Tibial artery (tissue), 4 donors: ENCODE measurements around the gene ENPP3.

ENCODE experiments used
- DNase-seq, 2 donors: peaks; one replicate each; pipeline ENCODE4 v3.0.0-alpha.2; 2019
- H3K27ac ChIP-seq, 2 donors: fragments of 200-600 bp; sonication (generic) in 1 of 2; 1 replicate in 1 of 2; 2 replicates in 1 of 2; pipeline ENCODE4 v1.5.1; 2018 to 2019; ENCODE audit warnings: mild to moderate bottlenecking in 1 of 2
- H3K27me3 ChIP-seq, 2 donors: fragments of 200-600 bp; sonication (generic) in 1 of 2; one replicate each; pipeline versions ENCODE4 v1.5.1 to v1.6.0; 2016 to 2019
- H3K36me3 ChIP-seq, 3 donors: fragments of 200-600 bp; sonication (generic) in 2 of 3; one replicate each; pipeline ENCODE4 v1.5.1; 2016 to 2019; ENCODE audit warnings: mild to moderate bottlenecking in 2 of 3
- H3K4me1 ChIP-seq, 4 donors: fragments of 200-600 bp; sonication (generic) in 2 of 4; 1 replicate in 3 of 4; 2 replicates in 1 of 4; pipeline ENCODE4 v1.5.1; 2016 to 2019
- H3K4me3 ChIP-seq, 2 donors: fragments of 200-600 bp; sonication (generic) in 1 of 2; 1 replicate in 1 of 2; 2 replicates in 1 of 2; pipeline ENCODE4 v1.5.1; 2018 to 2019; ENCODE audit warnings: mild to moderate bottlenecking in 2 of 2
- H3K9me3 ChIP-seq, 3 donors: fragments of 200-600 bp; sonication (generic) in 1 of 3; one replicate each; pipeline ENCODE4 v1.5.1; 2016 to 2019
- CTCF ChIP-seq, 2 experiments: fragments of 200-600 bp in 1 of 2; fragments of 450-650 bp in 1 of 2; IDR thresholded peaks; one replicate each; pipeline ENCODE4 v1.5.1; 2017 to 2019; ENCODE audit warnings: antibody characterized with exemption in 2 of 2, mild to moderate bottlenecking in 1 of 2, moderate library complexity in 1 of 2
- intact Hi-C: fragments of 100-400 bp; cut with DNase I; formaldehyde crosslinking; loops from one replicate; pipeline ENCODE4 v1.15.0; 2023; ENCODE audit warnings: low total_unique reads

Gene ENPP3

GRCh38 chr6:131739136-131739535, 102.0 kb downstream of the ENPP3 start:
- Histone ChIP-seq H3K27me3 (no peaks in the 10 kb centered on the region), H3K4me1 (no peaks in the 10 kb centered on the region), H3K36me3 (no peaks in the 10 kb centered on the region), H3K4me3 (no peak overlapping the region), H3K9me3 (no peaks in the 10 kb centered on the region), H3K27ac (no peak overlapping the region)
- no peak for TF ChIP-seq CTCF (IDR thresholded peaks at IDR 0.05)
- DNase-seq = no peak
- intact Hi-C loops = no loop called here

- no peaks in the 10 kb centered on the region for H3K9me3 ChIP-seq
- DNase-seq = no peak
- no peak for TF ChIP-seq CTCF (IDR thresholded peaks at IDR 0.05)
- no peaks in the 10 kb centered on the region for H3K4me1 ChIP-seq
- H3K36me3 ChIP-seq = no peaks in the 10 kb centered on the region
- intact Hi-C loops = no loop called here
- H3K27me3 ChIP-seq = no peaks in the 10 kb centered on the region
- H3K27ac ChIP-seq = no peak overlapping the region
- H3K4me3 ChIP-seq = no peak overlapping the region
Observed at GRCh38 chr6:131740161-131740560, 103.1 kb downstream of the ENPP3 start.

GRCh38 chr6:131741688-131742393, 104.7 kb downstream of the ENPP3 start:
- Histone ChIP-seq H3K36me3 (no peaks in the 10 kb centered on the region), H3K9me3 (no peaks in the 10 kb centered on the region), H3K27ac (no peak overlapping the region), H3K4me1 (no peaks in the 10 kb centered on the region), H3K27me3 (no peaks in the 10 kb centered on the region), H3K4me3 (no peak overlapping the region)
- intact Hi-C loops = no loop called here
- no peak for DNase-seq
- TF ChIP-seq CTCF (IDR thresholded peaks at IDR 0.05) = no peak

- Histone ChIP-seq H3K27ac (no peak overlapping the region), H3K36me3 (no peaks in the 10 kb centered on the region), H3K4me1 (no peaks in the 10 kb centered on the region), H3K4me3 (no peak overlapping the region), H3K27me3 (no peaks in the 10 kb centered on the region), H3K9me3 (no peaks in the 10 kb centered on the region)
- DNase-seq = no peak
- intact Hi-C loops = no loop called here
- no peak for TF ChIP-seq CTCF (IDR thresholded peaks at IDR 0.05)
Observed at GRCh38 chr6:131744432-131745287, 107.6 kb downstream of the ENPP3 start.

GRCh38 chr6:131745476-131745875, 108.4 kb downstream of the ENPP3 start:
- Histone ChIP-seq H3K27me3 (no peaks in the 10 kb centered on the region), H3K27ac (no peak overlapping the region), H3K36me3 (no peaks in the 10 kb centered on the region), H3K9me3 (no peaks in the 10 kb centered on the region), H3K4me1 (no peaks in the 10 kb centered on the region), H3K4me3 (no peak overlapping the region)
- intact Hi-C loops = no loop called here
- TF ChIP-seq CTCF (IDR thresholded peaks at IDR 0.05) = no peak
- DNase-seq = no peak
